Skeletal muscle tissue (tissue), 4 donors: ENCODE data around the gene CCNB1. TPM values are rescaled to one million over a fixed set of nuclear protein-coding genes. Genes with fewer than 3 reads are reported as not detected.
"Not testable (repeated sequence)": the region's sequence is repeated elsewhere in the genome, so short reads cannot be mapped to it uniquely, and the experiment has no call there.

Experiments used
- H3K27ac ChIP-seq: one replicate; pipeline ENCODE4 v1.7.0; 2013; ENCODE audit warnings: mild to moderate bottlenecking, low read depth, low read length, inconsistent platforms
- H3K27me3 ChIP-seq, 3 donors: one replicate each; pipeline ENCODE4 v1.7.0; 2013; ENCODE audit warnings: low read length in 3 of 3; ENCODE audit not compliant: control insufficient read depth in 3 of 3, insufficient read depth in 3 of 3
- H3K36me3 ChIP-seq, 3 donors: one replicate each; pipeline ENCODE4 v1.7.0; 2013; ENCODE audit warnings: low read length in 3 of 3; ENCODE audit not compliant: control insufficient read depth in 3 of 3, insufficient read depth in 3 of 3
- H3K4me1 ChIP-seq, 3 donors: one replicate each; pipeline ENCODE4 v1.7.0; 2013; ENCODE audit warnings: low read length in 3 of 3, mild to moderate bottlenecking in 3 of 3; ENCODE audit not compliant: control insufficient read depth in 3 of 3, insufficient read depth in 3 of 3
- H3K4me3 ChIP-seq, 3 donors: one replicate each; pipeline ENCODE4 v1.7.0; 2013; ENCODE audit warnings: low read length in 3 of 3
- H3K9ac ChIP-seq, 3 donors: one replicate each; pipeline ENCODE4 v1.7.0; 2013; ENCODE audit warnings: low read length in 3 of 3, mild to moderate bottlenecking in 3 of 3, moderate library complexity in 2 of 3, low read depth in 1 of 3
- H3K9me3 ChIP-seq, 3 donors: one replicate each; pipeline ENCODE4 v1.7.0; 2013; ENCODE audit warnings: low read length in 3 of 3; ENCODE audit not compliant: control insufficient read depth in 3 of 3
- total RNA-seq: library from RNA; depleted of rRNA; stranded (reverse); fragments of >200 nt; gene quantifications from one replicate; pipeline ENCODE4 v1.2.3, GENCODE V29; 2014
- donor health status: Osteomylitis.

CCNB1 gene
- total RNA-seq, 1 donor from 2014 or later = 34.4 TPM

DNA sequence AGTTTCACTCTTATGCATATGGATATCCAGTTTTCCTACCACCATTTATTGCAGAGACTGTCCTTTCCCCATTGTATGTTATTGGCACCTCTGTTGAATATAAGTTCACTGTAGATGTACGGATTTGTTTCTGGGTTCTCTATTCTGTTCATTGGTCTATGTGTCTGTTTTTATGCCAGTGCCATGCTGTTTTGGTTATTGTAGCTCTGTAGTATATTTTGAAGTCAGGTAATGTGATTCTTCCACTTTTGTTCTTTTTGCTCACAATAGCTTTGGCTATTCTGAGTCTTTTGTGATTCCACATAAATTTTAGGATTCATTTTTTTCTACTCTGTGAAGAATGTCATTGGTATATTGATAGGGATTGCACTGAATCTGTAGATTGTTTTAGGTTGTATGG lies 26.1 kb upstream of the CCNB1 start:
- H3K4me3 ChIP-seq = no peak overlapping the region
- no peaks in the 10 kb centered on the region for H3K27me3 ChIP-seq
- no peak overlapping the region for H3K27ac ChIP-seq
- peaks cover 0 to 4% (median 4%) of the 10 kb centered on the region in 3 donors for H3K9me3 ChIP-seq
- H3K9ac ChIP-seq = no peak overlapping the region
- H3K4me1 ChIP-seq = no peaks in the 10 kb centered on the region
- H3K36me3 ChIP-seq = no peaks in the 10 kb centered on the region

DNA sequence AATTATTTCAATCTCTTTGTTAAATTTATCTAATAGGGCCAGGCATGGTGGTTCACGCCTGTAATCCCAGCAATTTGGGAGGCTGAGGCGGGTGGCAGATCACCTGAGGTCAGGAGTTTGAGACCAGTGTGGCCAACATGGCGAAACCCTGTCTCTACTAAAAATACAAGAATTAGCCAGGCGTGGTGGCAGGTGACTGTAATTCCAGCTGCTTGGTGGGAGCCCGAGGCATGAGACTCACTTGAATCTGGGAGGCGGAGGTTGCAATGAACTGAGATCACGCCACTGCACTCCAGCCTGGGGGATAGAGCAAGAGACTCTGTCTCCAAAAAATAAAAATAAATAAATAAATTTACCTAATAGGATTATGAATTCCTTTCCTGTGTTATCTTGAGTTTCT lies 18.4 kb upstream of the CCNB1 start:
- not testable (repeated sequence) for H3K9me3 ChIP-seq

DNA sequence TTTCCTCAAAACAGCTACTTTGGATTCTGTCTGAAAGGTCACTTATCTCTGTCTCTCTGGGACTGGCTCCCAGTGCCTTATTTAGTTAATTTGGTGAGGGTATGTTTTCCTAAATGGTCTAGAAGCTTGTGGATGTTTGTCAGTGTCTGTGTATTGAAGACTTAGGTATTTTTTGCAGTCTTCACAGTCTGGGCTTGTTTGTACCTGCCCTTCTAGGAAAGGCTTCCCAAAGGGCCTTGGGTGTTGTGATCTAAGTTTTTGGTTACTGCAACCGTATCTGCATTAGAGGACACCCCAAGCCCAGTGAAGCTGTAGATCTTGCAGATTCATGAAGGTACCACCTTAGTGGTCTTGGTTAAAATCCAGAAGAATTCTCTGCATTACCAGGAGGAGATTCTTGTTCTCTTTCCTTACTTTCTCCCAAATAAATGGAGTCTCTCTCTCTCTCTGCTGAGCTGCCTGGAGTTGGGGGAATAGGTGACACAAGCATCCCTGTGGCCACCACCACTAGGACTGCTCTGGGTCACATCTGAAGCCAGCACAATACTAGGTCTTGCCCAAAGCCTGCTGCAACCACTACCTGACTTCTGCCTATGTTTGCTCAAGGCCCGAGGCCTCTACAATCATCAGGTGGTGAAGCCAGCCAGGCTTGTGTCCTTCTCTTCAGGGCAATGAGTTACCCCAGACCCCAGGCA lies 17.8 kb upstream of the CCNB1 start:
- Histone ChIP-seq H3K36me3 (no peaks in the 10 kb centered on the region), H3K4me3 (no peak overlapping the region), H3K9me3 (no peaks in the 10 kb centered on the region), H3K27me3 (no peaks in the 10 kb centered on the region), H3K27ac (no peak overlapping the region), H3K4me1 (no peaks in the 10 kb centered on the region), H3K9ac (no peak overlapping the region)

More for the DNA sequence above, 18.4 kb upstream of the CCNB1 start:
- H3K9ac ChIP-seq, H3K36me3 ChIP-seq, H3K27me3 ChIP-seq, H3K27ac ChIP-seq, H3K4me1 ChIP-seq, H3K4me3 ChIP-seq: not testable (repeated sequence)

DNA sequence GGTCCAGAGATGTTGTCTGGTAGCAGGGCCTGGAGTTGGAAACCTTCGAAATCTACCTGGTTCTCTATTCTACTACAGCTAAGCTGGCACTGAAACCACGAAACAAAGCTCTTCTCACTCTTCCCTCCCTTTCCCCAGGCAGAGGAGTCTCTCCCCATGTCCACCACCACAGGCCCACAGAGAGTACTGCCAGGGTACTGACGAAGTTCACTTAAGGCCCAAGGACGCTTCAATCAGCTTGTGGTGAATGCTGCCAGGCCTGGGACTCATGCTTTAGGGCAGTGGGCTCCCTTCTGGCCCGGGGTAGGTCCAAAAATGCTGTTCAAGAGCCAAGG lies 17.3 kb upstream of the CCNB1 start:
- no peak overlapping the region for H3K9ac ChIP-seq
- no peaks in the 10 kb centered on the region for H3K36me3 ChIP-seq
- H3K4me1 ChIP-seq = no peaks in the 10 kb centered on the region
- no peaks in the 10 kb centered on the region for H3K9me3 ChIP-seq
- H3K4me3 ChIP-seq = no peak overlapping the region
- no peak overlapping the region for H3K27ac ChIP-seq
- H3K27me3 ChIP-seq = no peaks in the 10 kb centered on the region

DNA sequence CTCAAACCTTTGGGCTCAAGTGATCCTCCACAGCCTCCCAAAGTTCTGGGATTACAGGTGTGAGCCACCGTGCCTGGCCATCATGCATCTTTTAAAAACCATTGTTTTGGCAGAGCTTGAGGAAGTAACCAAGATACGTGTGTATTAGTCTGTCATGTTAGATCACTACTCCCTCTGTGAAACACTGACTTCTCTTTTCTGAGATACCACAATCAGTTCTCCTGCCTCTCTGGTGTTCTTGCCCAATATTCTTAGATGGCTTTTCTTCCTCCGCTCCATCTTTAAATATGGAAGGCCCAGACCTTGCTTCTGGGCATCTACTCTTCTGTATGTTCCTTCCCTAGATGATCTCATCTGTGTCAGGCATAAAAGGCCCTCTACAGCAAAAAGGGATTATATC lies 14.2 kb upstream of the CCNB1 start:
- Histone ChIP-seq H3K4me3 (no peak overlapping the region), H3K27ac (no peak overlapping the region), H3K9me3 (no peaks in the 10 kb centered on the region), H3K36me3 (no peaks in the 10 kb centered on the region), H3K27me3 (no peaks in the 10 kb centered on the region), H3K9ac (no peak overlapping the region), H3K4me1 (no peaks in the 10 kb centered on the region)

DNA sequence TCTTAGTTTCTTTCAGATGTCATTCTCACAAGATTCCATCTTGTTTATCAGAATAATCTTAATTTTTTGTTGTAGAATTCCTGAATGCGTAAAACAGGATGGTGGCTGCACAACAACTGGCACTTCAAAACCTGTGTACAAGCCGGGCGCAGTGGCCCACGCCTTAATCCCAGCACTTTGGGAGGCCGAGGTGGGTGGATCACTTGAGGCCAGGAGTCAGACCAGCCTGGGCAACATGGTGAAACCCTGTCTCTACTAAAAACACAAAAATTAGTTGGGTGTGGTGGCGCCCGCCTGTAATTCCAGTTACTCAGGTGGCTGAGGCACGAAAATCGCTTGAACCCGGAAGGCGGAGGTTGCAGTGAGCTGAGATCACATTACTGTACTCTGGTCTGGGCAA lies 10.5 kb upstream of the CCNB1 start:
- Histone ChIP-seq H3K4me1 (no peaks in the 10 kb centered on the region), H3K36me3 (no peaks in the 10 kb centered on the region), H3K4me3 (no peak overlapping the region), H3K27ac (no peak overlapping the region), H3K9ac (no peak overlapping the region), H3K9me3 (no peaks in the 10 kb centered on the region), H3K27me3 (no peaks in the 10 kb centered on the region)

DNA sequence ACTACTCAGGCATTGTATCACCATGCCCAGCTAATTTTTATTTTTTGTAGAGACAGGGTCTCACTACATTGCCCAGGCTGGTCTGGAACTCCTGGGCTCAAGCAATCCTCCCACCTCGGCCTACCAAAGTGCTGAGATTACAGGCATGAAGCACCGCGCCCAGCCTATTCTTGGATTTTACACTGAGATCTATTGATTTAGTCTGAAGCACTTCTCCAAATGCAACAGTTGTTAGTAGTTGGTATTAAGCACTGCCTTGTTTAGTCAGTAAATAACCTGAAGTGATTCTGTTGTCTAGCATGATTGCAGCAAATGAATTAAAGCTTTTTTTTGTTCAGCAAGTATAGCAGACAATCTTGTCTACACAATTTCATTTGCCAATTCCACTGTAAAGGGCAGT lies 8.9 kb upstream of the CCNB1 start:
- Histone ChIP-seq H3K9me3 (no peaks in the 10 kb centered on the region), H3K4me1 (no peaks in the 10 kb centered on the region), H3K36me3 (no peaks in the 10 kb centered on the region), H3K27ac (no peak overlapping the region), H3K27me3 (no peaks in the 10 kb centered on the region), H3K4me3 (no peak overlapping the region), H3K9ac (no peak overlapping the region)

DNA sequence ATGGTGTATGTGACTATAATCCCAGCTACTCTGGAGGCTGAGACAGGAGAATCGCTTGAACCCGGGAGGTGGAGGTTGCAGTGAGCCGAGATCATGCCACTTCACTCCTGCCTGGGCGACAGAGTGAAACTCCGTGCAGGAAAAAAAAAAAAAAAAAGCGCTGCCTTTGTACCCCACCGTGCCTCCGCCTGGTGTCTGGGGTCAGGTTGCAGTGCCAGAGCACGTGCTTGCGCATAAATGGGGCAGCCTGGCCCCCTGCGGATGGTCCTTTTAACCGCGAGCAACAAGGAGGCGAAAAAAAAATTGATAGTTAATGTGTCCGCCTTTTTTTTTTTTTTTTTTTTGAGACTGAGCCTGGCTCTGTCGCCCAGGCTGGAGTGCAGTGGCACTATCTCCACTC lies 6.3 kb upstream of the CCNB1 start:
- Histone ChIP-seq H3K4me3 (no peak overlapping the region), H3K27ac (no peak overlapping the region), H3K36me3 (no peaks in the 10 kb centered on the region), H3K9me3 (no peaks in the 10 kb centered on the region), H3K27me3 (no peaks in the 10 kb centered on the region), H3K4me1 (no peaks in the 10 kb centered on the region), H3K9ac (no peak overlapping the region)

DNA sequence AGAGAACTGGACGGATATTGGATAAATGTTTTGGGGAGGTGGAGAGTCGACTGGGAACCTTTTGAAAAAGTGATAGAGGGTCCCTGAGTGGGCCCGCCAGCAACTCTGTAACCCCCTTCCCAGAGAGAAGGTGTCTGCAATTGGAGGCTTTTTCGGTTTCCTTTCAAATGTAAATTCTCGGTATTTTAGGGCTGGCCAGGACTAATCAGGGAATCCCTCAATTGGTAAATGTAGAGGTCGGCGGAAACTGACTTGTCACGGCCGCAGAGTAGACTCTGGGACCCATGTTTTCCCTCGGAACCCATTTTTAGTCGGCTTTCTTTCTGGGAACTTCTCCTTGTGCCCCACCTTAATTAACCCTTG lies 524 bp downstream of the CCNB1 start:
- peaks cover 7 to 14% (median 10%) of the 10 kb centered on the region in 3 donors for H3K4me1 ChIP-seq
- H3K4me3 ChIP-seq = peak overlapping the region; percentile 80 to 90 (median 86)
- H3K9ac ChIP-seq = peak overlapping the region; percentile 71 to 76 (median 75)
- peak overlapping the region; percentile 30 for H3K27ac ChIP-seq
- H3K27me3 ChIP-seq = no peaks in the 10 kb centered on the region
- H3K36me3 ChIP-seq = no peaks in the 10 kb centered on the region
- no peaks in the 10 kb centered on the region for H3K9me3 ChIP-seq

DNA sequence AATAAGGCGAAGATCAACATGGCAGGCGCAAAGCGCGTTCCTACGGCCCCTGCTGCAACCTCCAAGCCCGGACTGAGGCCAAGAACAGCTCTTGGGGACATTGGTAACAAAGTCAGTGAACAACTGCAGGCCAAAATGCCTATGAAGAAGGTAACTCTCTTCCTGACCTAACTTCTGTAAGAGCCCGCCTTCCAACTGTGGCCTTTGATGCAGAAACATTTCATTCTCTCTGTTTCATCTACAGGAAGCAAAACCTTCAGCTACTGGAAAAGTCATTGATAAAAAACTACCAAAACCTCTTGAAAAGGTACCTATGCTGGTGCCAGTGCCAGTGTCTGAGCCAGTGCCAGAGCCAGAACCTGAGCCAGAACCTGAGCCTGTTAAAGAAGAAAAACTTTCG lies 979 bp downstream of the CCNB1 start:
- H3K9me3 ChIP-seq = no peaks in the 10 kb centered on the region
- H3K4me1 ChIP-seq = peaks cover 7 to 14% (median 10%) of the 10 kb centered on the region in 3 donors
- no peaks in the 10 kb centered on the region for H3K36me3 ChIP-seq
- H3K27ac ChIP-seq = no peak overlapping the region
- H3K27me3 ChIP-seq = no peaks in the 10 kb centered on the region
- H3K4me3 ChIP-seq = peak overlapping the region; percentile 80 to 90 (median 86)
- H3K9ac ChIP-seq = peak overlapping the region in 1 of 3 donors; percentile 76
